HL-60 (cell line): ENCODE measurements around the gene CSNK1A1L.

Source experiments
- DNase-seq, 2 experiments: peaks; one replicate each; pipeline ENCODE4 v3.0.0-alpha.2; 2010 to 2020; ENCODE audit warnings: low read depth in 1 of 2, low spot score in 1 of 2
- H3K27ac ChIP-seq: fragments of 250-450 bp; sonication (Bioruptor Pico); replicated peaks from 2 replicates; pipeline ENCODE4 v1.5.1; 2020; ENCODE audit warnings: mild to moderate bottlenecking, moderate library complexity
- H3K27me3 ChIP-seq: fragments of 250-450 bp; sonication (Bioruptor Pico); 2 replicates; pipeline ENCODE4 v1.5.1; 2021; ENCODE audit warnings: mild to moderate bottlenecking, moderate library complexity; ENCODE audit not compliant: insufficient read depth, poor library complexity, severe bottlenecking
- H3K4me3 ChIP-seq: replicated peaks from 2 replicates; pipeline ENCODE4 v1.5.1; 2011; ENCODE audit warnings: mild to moderate bottlenecking, control low read depth, low read length; ENCODE audit not compliant: insufficient read depth
- GABPA ChIP-seq: IDR thresholded peaks from 2 replicates; pipeline ENCODE4 v1.6.1; 2012; ENCODE audit warnings: low read depth
- POLR2AphosphoS5 ChIP-seq: IDR thresholded peaks from 2 replicates; pipeline ENCODE4 v1.6.1; 2012; ENCODE audit warnings: low read depth
- SPI1 ChIP-seq: IDR thresholded peaks from 2 replicates; pipeline ENCODE4 v1.6.1; 2012; ENCODE audit warnings: low read depth, mild to moderate bottlenecking, borderline replicate concordance
- TF ChIP-seq, protein P1 (sequence below): IDR thresholded peaks from one replicate; pipeline ENCODE4 v1.5.1; 2011; ENCODE audit warnings: low read length, control low read depth, inconsistent platforms; ENCODE audit not compliant: insufficient read depth
- TF ChIP-seq, protein P2 (sequence below): IDR thresholded peaks from 2 replicates; pipeline ENCODE4 v1.6.1; 2012; ENCODE audit warnings: low read depth; ENCODE audit not compliant: insufficient replicate concordance

The CSNK1A1L gene

DNA sequence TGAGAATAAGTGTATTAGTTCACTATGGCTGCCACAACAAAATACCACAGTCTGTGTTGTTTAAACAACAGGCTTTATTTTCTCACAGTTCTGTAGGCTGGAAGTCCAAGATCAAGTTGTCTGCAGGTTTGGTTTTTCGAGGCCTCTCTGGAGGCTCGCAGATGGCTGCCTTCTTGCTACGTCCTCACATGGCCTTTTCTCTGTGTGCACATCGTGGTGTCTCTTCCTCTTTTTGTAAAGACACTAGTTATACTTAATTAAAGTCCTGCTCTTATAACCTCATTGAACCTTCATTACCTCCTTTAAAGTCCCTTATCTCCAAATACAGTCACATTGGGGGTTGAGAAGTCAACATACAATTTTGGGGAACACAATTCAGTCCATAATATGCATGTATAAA, 10.6 kb downstream of the CSNK1A1L start:
- no peak overlapping the region for H3K4me3 ChIP-seq
- TF ChIP-seq GABPA, result no peak
- TF ChIP-seq SPI1, result peak; percentile 68; the same call in 1 of the 2 replicates
- peak in 1 of 2 experiments; percentile 37 for DNase-seq
- H3K27me3 ChIP-seq, result no peaks in the 10 kb centered on the region
- no peak overlapping the region for H3K27ac ChIP-seq

DNA sequence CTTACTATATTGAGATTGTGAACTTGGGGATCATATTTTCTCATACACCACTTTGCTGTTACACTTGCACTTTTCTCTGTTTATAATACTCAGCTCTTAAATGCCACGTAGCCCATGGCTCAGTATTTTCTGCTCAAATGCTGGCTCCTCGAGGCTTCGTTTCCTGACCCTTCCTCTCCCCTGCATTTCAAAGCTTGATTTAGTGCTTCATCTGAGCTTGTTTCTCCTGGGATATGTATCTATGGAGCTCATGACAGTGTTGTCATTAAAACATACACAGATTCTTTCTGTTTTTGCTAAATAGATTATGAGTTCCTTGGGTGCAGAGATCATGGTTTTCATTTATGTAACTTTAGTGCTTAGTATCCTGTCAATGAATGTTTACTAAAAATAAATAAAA, 11.4 kb downstream of the CSNK1A1L start:
- H3K27ac ChIP-seq, result no peak overlapping the region
- TF ChIP-seq, protein P1, sequence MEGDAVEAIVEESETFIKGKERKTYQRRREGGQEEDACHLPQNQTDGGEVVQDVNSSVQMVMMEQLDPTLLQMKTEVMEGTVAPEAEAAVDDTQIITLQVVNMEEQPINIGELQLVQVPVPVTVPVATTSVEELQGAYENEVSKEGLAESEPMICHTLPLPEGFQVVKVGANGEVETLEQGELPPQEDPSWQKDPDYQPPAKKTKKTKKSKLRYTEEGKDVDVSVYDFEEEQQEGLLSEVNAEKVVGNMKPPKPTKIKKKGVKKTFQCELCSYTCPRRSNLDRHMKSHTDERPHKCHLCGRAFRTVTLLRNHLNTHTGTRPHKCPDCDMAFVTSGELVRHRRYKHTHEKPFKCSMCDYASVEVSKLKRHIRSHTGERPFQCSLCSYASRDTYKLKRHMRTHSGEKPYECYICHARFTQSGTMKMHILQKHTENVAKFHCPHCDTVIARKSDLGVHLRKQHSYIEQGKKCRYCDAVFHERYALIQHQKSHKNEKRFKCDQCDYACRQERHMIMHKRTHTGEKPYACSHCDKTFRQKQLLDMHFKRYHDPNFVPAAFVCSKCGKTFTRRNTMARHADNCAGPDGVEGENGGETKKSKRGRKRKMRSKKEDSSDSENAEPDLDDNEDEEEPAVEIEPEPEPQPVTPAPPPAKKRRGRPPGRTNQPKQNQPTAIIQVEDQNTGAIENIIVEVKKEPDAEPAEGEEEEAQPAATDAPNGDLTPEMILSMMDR, result no peak
- TF ChIP-seq, protein P2, sequence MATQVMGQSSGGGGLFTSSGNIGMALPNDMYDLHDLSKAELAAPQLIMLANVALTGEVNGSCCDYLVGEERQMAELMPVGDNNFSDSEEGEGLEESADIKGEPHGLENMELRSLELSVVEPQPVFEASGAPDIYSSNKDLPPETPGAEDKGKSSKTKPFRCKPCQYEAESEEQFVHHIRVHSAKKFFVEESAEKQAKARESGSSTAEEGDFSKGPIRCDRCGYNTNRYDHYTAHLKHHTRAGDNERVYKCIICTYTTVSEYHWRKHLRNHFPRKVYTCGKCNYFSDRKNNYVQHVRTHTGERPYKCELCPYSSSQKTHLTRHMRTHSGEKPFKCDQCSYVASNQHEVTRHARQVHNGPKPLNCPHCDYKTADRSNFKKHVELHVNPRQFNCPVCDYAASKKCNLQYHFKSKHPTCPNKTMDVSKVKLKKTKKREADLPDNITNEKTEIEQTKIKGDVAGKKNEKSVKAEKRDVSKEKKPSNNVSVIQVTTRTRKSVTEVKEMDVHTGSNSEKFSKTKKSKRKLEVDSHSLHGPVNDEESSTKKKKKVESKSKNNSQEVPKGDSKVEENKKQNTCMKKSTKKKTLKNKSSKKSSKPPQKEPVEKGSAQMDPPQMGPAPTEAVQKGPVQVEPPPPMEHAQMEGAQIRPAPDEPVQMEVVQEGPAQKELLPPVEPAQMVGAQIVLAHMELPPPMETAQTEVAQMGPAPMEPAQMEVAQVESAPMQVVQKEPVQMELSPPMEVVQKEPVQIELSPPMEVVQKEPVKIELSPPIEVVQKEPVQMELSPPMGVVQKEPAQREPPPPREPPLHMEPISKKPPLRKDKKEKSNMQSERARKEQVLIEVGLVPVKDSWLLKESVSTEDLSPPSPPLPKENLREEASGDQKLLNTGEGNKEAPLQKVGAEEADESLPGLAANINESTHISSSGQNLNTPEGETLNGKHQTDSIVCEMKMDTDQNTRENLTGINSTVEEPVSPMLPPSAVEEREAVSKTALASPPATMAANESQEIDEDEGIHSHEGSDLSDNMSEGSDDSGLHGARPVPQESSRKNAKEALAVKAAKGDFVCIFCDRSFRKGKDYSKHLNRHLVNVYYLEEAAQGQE, result no peak
- TF ChIP-seq GABPA (no peak), POLR2AphosphoS5 (no peak), SPI1 (no peak)
- H3K4me3 ChIP-seq, result no peak overlapping the region
- DNase-seq, result no peak
- no peaks in the 10 kb centered on the region for H3K27me3 ChIP-seq

DNA sequence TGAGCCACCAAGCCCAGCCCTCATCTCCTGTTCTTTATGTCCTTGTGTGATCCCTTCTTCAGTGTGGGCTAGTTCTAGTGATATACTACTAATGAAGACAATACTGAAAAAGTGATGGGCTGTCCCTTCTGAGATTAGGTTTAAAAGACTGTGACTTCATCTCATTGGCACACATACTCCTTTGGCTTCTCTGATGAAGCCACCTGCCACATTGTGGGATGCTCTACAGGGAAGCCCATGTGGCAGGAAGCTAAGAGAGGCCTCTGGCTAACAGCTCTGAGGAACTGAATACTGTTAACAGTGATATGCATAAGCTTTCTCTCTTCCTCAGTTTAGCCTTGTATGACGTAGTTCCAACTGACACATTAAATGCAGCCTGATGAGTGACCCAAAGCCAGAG, 13.6 kb downstream of the CSNK1A1L start:
- TF ChIP-seq GABPA (no peak), SPI1 (no peak), POLR2AphosphoS5 (no peak)
- TF ChIP-seq, protein P1, result no peak
- TF ChIP-seq, protein P2, result no peak
- peak in 1 of 2 experiments; percentile 25 for DNase-seq
- peak overlapping the region; percentile 41 for H3K27ac ChIP-seq
- H3K4me3 ChIP-seq, result no peak overlapping the region
- no peaks in the 10 kb centered on the region for H3K27me3 ChIP-seq

DNA sequence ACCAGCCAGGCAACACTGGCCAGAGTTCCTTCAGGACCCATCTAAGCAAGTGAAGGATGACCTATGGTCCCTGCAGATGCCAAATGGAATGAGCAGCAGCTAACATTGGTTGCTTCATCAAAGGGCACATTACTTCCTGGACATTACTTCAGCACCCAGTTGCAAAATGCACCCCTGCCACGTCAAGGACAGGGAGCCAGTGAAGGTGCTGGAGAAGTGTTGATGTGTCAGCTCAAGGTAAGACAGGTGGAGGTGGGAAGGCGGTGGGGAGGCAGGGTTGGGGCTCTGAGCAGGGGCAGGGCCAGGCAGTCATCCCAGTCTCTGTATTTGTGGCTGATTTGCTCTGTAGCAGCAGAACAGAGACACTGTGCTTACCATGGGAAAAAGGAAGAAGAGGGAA, 14.6 kb downstream of the CSNK1A1L start:
- peak overlapping the region; percentile 41 for H3K27ac ChIP-seq
- no peak overlapping the region for H3K4me3 ChIP-seq
- no peaks in the 10 kb centered on the region for H3K27me3 ChIP-seq
- DNase-seq, result peak; percentile 8 to 82
- no peak for TF ChIP-seq SPI1
- TF ChIP-seq GABPA, result no peak
- TF ChIP-seq, protein P2, result no peak
- TF ChIP-seq, protein P1, result no peak
- no peak for TF ChIP-seq POLR2AphosphoS5
